HEK293T (cell line): ENCODE results near the gene PRAC1.

Experiments used
- CTCF ChIA-PET: fragments of 350-600 bp; formaldehyde crosslinking; extraction: SDS; loops from one replicate; lab custom pipeline; 2021; ENCODE audit warnings: antibody characterized with exemption, inconsistent platforms; lab: Yijun Ruan, JAX
- POLR2A ChIA-PET: fragments of 350-600 bp; formaldehyde crosslinking; extraction: SDS; loops from one replicate; lab custom pipeline; 2020; ENCODE audit warnings: antibody characterized with exemption, inconsistent platforms; lab: Yijun Ruan, JAX
- DNase-seq: peaks from one replicate; pipeline ENCODE4 v3.0.0; 2012; ENCODE audit warnings: mixed read lengths; ENCODE audit errors: extremely low spot score
- ARNT ChIP-seq: fragments of 450-650 bp; IDR thresholded peaks from 2 replicates; pipeline ENCODE4 v1.6.1; 2017; ENCODE audit warnings: mild to moderate bottlenecking
- BHLHE40 ChIP-seq: fragments of 450-650 bp; IDR thresholded peaks from 2 replicates; pipeline ENCODE4 v1.6.1; 2016; ENCODE audit warnings: mild to moderate bottlenecking, moderate library complexity, borderline replicate concordance
- CTBP1 ChIP-seq: fragments of 450-650 bp; IDR thresholded peaks from 2 replicates; pipeline ENCODE4 v1.6.1; 2016; ENCODE audit warnings: borderline replicate concordance
- ELF4 ChIP-seq: fragments of 450-650 bp; IDR thresholded peaks from 2 replicates; pipeline ENCODE4 v1.6.1; 2017; ENCODE audit warnings: antibody characterized with exemption
- FOXA1 ChIP-seq: fragments of 450-650 bp; IDR thresholded peaks from 2 replicates; pipeline ENCODE4 v1.6.1; 2016; ENCODE audit warnings: mild to moderate bottlenecking
- FOXK2 ChIP-seq: fragments of 450-650 bp; IDR thresholded peaks from 2 replicates; pipeline ENCODE4 v1.6.1; 2016; ENCODE audit warnings: mild to moderate bottlenecking
- FOXM1 ChIP-seq: fragments of 450-650 bp; IDR thresholded peaks from 2 replicates; pipeline ENCODE4 v1.6.1; 2017; ENCODE audit warnings: mild to moderate bottlenecking, borderline replicate concordance
- HDGF ChIP-seq: fragments of 450-650 bp; IDR thresholded peaks from 2 replicates; pipeline ENCODE4 v1.6.1; 2017; ENCODE audit warnings: antibody characterized with exemption, borderline replicate concordance
- L3MBTL2 ChIP-seq: fragments of 450-650 bp; conservative IDR thresholded peaks from 2 replicates; pipeline ENCODE4 v1.6.1; 2016; ENCODE audit warnings: mild to moderate bottlenecking
- LEF1 ChIP-seq: fragments of 450-650 bp; IDR thresholded peaks from 2 replicates; pipeline ENCODE4 v1.6.1; 2017; ENCODE audit warnings: mild to moderate bottlenecking, borderline replicate concordance
- NFRKB ChIP-seq: fragments of 450-650 bp; IDR thresholded peaks from 2 replicates; pipeline ENCODE4 v1.6.1; 2016; ENCODE audit warnings: mild to moderate bottlenecking, moderate library complexity
- SP1 ChIP-seq: fragments of 450-650 bp; IDR thresholded peaks from 2 replicates; pipeline ENCODE4 v1.6.1; 2017
- SUZ12 ChIP-seq: fragments of 450-650 bp; IDR thresholded peaks from 2 replicates; pipeline ENCODE4 v1.6.1; 2016; ENCODE audit warnings: mild to moderate bottlenecking
- TARDBP ChIP-seq: fragments of 450-650 bp; IDR thresholded peaks from 2 replicates; pipeline ENCODE4 v1.6.1; 2016
- ZNF384 ChIP-seq: fragments of 450-650 bp; IDR thresholded peaks from 2 replicates; pipeline ENCODE4 v1.6.1; 2016
- TF ChIP-seq, protein P1 (sequence below): fragments of 450-650 bp; IDR thresholded peaks from 2 replicates; pipeline ENCODE4 v1.6.1; 2016

PRAC1 gene

DNA sequence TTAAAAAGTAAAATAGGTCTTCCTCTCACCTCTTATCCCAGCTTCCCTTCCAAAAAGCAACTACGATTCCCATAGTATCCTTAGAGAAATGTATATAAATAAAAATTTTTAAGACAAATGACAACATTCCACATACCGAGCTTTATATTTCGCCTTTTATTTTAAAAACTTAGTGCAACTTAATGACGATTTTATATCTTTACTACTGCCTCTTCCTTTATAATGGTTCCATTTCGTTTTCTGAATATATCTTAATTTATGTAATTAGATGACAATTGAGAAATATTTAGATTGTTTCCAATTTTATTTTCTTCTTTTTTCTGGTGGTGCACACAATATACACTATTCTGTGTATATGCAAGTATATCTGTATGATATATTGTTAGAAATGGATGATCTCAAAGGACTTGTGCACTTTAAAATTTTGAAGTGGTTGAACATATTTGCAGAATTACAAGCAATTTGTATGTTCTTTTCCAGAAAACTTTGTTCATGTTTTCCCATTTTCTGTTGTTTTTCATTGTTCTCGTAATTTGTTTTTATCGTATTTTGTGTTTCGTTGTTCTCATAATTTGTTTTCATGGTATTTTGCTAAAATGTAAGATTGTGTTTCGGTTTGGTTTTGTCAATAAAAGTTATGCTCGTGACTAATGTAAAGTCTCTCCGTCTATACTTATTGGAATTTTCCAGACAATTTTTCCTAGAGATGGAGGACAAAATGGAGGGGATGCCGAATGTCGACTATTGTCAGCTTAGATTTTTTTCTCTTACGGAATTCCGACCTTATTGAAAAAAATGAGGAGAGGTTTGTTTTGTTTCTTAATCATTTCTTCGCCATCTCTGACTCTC, 26.6 kb upstream of the PRAC1 start:
- no peak for DNase-seq
- CTCF ChIA-PET = interaction anchor here (0.7 kb wide), 1 partner anchor 297 kb away, joined by 3 read pairs; no protein-coding TSS in a partner anchor
- POLR2A ChIA-PET = interaction anchor here (1.0 kb wide), 1 partner anchor 20 kb away, joined by 4 read pairs; the partner anchor contains the start of gene HOXB13
- TF ChIP-seq L3MBTL2 = no peak
- TF ChIP-seq FOXM1 = no peak
- TF ChIP-seq SUZ12 = no peak
- no peak for TF ChIP-seq FOXA1
- no peak for TF ChIP-seq CTBP1
- no peak for TF ChIP-seq ZNF384
- TF ChIP-seq HDGF = no peak
- no peak for TF ChIP-seq SP1

DNA sequence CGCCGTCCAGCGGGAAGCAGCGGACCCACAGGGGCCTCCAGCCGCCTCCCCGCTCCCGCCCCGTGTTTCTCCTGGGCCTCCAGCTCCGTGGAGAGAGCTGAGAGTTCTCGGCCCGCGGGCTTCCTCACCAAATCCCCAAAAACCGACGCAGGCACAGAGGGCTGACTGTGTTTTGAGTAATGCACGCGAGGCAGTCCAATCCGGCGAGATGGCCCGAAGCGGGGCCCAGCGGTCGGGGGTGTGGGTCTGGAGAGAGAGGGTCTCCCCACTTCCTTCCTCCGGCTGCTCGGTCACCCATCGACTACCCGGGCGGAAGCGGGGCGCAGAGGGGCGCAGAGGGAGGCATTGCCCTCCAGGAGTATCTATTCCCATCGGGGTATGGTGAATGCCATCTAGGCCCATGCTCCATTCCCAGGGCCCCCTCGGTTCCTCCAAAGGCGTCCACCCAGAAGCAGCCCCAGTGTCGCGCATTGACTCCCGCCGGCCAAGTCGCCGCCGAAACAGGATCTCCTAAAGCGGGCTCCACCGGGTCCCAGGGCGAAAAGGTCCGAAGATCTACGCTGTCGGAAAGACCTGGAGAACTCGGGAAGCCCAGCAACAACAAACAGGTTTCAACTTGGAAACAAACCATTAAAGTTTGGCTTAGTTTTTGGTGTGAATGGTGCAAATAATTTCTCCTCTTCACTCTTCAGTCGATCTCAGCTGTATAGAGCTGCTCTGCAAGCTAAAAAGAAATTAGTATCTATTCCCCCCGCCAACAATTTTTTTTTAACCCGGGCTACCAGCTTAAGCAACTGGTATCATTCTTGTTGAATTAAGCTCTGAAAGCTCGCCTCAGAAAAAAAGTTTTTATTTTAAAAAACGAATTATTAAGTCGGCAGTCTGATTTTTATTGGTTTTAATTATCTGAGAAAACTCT, 25.4 kb upstream of the PRAC1 start:
- ChIA-PET POLR2A (no interaction called here), CTCF (no interaction called here)
- DNase-seq = no peak
- TF ChIP-seq CTBP1 (no peak), FOXK2 (no peak), FOXM1 (no peak), L3MBTL2 (no peak)
- TF ChIP-seq, protein P1, sequence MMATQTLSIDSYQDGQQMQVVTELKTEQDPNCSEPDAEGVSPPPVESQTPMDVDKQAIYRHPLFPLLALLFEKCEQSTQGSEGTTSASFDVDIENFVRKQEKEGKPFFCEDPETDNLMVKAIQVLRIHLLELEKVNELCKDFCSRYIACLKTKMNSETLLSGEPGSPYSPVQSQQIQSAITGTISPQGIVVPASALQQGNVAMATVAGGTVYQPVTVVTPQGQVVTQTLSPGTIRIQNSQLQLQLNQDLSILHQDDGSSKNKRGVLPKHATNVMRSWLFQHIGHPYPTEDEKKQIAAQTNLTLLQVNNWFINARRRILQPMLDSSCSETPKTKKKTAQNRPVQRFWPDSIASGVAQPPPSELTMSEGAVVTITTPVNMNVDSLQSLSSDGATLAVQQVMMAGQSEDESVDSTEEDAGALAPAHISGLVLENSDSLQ = no peak

DNA sequence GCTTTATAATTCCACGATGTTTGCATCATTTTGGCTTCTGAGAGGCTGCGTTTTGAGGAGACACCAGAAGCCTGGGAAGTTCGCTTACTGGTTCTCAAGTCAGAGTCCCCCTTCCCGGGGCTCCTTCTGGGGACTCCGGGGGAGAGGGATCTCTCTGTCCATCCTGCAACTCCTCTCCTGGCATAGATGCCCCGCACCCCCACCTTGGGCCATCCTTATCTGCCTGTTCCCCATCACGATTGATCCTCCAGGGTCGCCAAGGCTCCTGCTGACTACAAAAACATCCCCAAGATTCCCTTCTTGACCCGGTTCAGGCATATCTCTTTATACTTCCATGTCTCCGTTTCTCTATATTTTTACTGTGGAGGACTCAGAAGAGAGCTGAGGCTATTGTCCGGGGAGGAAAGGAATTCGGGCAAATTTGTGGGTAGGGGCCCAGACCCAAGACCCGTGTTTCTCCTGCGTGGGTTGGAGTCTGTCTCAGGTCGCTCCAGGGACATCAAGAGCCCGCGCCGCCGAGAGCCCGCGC, 24.7 kb upstream of the PRAC1 start:
- no peak for DNase-seq
- TF ChIP-seq SP1 (no peak), FOXK2 (no peak), LEF1 (no peak), L3MBTL2 (no peak), HDGF (no peak)
- TF ChIP-seq, protein P1 = no peak
- ChIA-PET POLR2A (interaction anchor here (4.9 kb wide), 1 partner anchor 18 kb away, joined by 29 read pairs; the partner anchor contains the start of gene HOXB13), CTCF (no interaction called here)

DNA sequence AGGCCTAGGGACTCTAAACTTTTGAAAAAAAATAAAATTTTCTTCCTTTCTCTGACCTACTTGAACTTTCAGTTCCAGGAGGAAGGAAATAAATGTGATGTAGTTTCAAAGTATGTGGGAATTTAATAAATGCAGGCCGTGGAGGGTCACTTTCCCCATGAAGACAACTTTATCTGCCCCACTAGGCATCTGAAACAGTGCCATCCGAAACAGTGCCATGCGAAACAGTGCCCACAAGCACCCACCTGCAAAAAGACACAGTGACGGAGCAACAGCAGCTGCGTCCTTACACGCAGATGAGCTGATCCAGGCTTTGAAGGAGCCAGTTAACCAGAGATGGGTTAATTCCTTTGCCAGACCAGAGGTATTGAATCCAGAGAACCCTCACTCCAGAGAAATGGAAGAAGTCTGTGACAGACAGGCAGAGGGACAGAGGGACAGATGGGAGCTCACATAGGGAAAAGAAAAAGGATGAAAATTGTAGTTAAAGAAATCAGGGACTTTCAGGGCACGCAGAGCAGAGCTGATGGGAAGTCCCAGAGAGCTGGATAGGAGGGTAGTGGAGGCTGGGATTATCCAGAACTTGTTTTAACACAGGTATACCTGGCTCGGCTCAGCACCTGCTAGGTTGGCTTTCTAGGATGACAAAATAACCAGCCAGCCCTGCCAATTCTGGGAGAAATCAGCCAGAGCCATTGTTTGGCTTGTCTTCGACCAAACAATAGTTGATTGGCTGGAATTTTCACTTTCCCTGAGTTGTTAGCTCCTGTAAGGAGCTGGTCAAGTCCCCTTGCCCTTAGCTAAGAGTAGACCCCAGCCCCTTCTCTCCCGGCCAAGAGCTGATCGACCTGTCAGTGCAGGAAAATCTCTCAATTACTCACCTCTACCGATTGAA, 23.3 kb upstream of the PRAC1 start:
- ChIA-PET CTCF (interaction anchor here (0.7 to 1.1 kb wide), 4 partner anchors 21 to 133 kb away, joined by 3 to 5 read pairs (median 3); no protein-coding TSS in a partner anchor), POLR2A (interaction anchor here (4.9 kb wide), 1 partner anchor 17 kb away, joined by 29 read pairs; the partner anchor contains the start of gene HOXB13)
- no peak for DNase-seq
- no peak for TF ChIP-seq FOXK2
- no peak for TF ChIP-seq SP1
- TF ChIP-seq ELF4 = no peak
- TF ChIP-seq CTBP1 = no peak
- TF ChIP-seq FOXA1 = no peak
- TF ChIP-seq FOXM1 = no peak
- TF ChIP-seq L3MBTL2 = no peak
- TF ChIP-seq NFRKB = no peak
- no peak for TF ChIP-seq ARNT
- no peak for TF ChIP-seq BHLHE40
- no peak for TF ChIP-seq LEF1
- TF ChIP-seq, protein P1 = no peak
- no peak for TF ChIP-seq SUZ12
- TF ChIP-seq TARDBP = no peak
- TF ChIP-seq HDGF = no peak

DNA sequence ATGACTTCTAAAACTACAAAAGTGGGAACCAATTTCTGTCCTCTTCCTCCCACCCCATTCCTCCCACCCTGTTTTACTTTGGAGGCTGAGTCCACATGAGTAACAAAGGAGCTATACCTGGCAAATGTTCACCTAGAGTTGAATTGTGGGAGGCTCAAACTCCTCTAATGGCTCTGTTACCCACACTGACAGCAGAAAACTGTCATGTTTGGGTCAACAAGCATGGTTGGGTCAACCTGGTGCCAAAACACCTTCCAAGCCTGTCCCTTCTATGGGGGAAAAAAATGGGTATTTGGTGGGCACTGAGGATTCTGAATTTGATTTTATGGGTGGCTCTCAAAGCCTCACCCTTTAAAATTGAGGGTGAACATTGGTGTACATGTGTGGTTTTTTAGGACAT, 18.2 kb upstream of the PRAC1 start:
- POLR2A ChIA-PET = no interaction called here
- TF ChIP-seq FOXK2 = no peak
- no peak for TF ChIP-seq NFRKB
- TF ChIP-seq HDGF = no peak
- TF ChIP-seq, protein P1 = no peak
- no peak for TF ChIP-seq TARDBP
- no peak for TF ChIP-seq CTBP1
- no peak for TF ChIP-seq ELF4
- TF ChIP-seq ZNF384 = no peak
- TF ChIP-seq L3MBTL2 = no peak
- TF ChIP-seq SP1 = no peak
- TF ChIP-seq LEF1 = no peak
- no peak for TF ChIP-seq FOXM1
- no peak for TF ChIP-seq SUZ12
- no peak for TF ChIP-seq BHLHE40
- DNase-seq = no peak
- CTCF ChIA-PET = no interaction called here
